ENCODE measurements around the gene FUT7. TPM values are rescaled to one million over a fixed set of nuclear protein-coding genes. Genes with fewer than 3 reads are reported as not detected.

The FUT7 gene
- total RNA-seq, 1 experiment from 2014 or later: not detected

Other genes with a start within 250 kb of the FUT7 start
- gene TMEM141, start 240.7 kb downstream of the FUT7 start, total RNA-seq (2021): 32.7 and 39.5 TPM in 2 replicates
- gene CCDC183, start 235.8 kb downstream of the FUT7 start, total RNA-seq (2021): 0.46 TPM in 1 of 2 replicates, not detected in the other
- 208 and 210 TPM in 2 replicates for gene RABL6, start 224.1 kb downstream of the FUT7 start, total RNA-seq (2021)
- gene AJM1, start 189.6 kb downstream of the FUT7 start, total RNA-seq (2021): 1.8 and 2.0 TPM in 2 replicates
- 94.7 and 109 TPM in 2 replicates for gene PHPT1, start 182.7 kb downstream of the FUT7 start, total RNA-seq (2021)
- gene MAMDC4, start 179.7 kb downstream of the FUT7 start, total RNA-seq (2021): 7.9 and 10.1 TPM in 2 replicates
- 321 and 330 TPM in 2 replicates for gene EDF1, start 165.8 kb downstream of the FUT7 start, total RNA-seq (2021)
- gene TRAF2, start 145.6 kb downstream of the FUT7 start, total RNA-seq (2021): 29.2 and 33.2 TPM in 2 replicates
- gene FBXW5, start 87.3 kb downstream of the FUT7 start, total RNA-seq (2021): 76.7 and 81.8 TPM in 2 replicates
- 0.74 and 0.75 TPM in 2 replicates for gene C8G, start 86.8 kb downstream of the FUT7 start, total RNA-seq (2021)
- gene LCN12, start 79.8 kb downstream of the FUT7 start, total RNA-seq (2021): 1.1 TPM in 1 of 2 replicates, not detected in the other
- not detected in 2 replicates for gene PTGDS, start 54.6 kb downstream of the FUT7 start, total RNA-seq (2021)
- gene LCNL1, start 49.1 kb downstream of the FUT7 start, total RNA-seq (2021): not detected in 2 replicates
- gene PAXX, start 39.7 kb downstream of the FUT7 start, total RNA-seq (2021): 91.5 and 99.5 TPM in 2 replicates
- gene CLIC3, start 35.5 kb downstream of the FUT7 start, total RNA-seq (2021): not detected in 2 replicates
- gene ABCA2, start 3.9 kb downstream of the FUT7 start, total RNA-seq (2021): 27.8 and 38.9 TPM in 2 replicates
- 73.9 and 81.4 TPM in 2 replicates for gene NPDC1, start 14.1 kb upstream of the FUT7 start, total RNA-seq (2021)
- gene ENTPD2, start 22.0 kb upstream of the FUT7 start, total RNA-seq (2021): not detected in 2 replicates
- gene SAPCD2, start 38.5 kb upstream of the FUT7 start, total RNA-seq (2021): 30.6 and 33.7 TPM in 2 replicates
- gene UAP1L1, start 45.4 kb upstream of the FUT7 start, total RNA-seq (2021): 11.2 and 13.0 TPM in 2 replicates
- gene MAN1B1, start 54.9 kb upstream of the FUT7 start, total RNA-seq (2021): 48.6 and 54.9 TPM in 2 replicates
- 120 and 122 TPM in 2 replicates for gene DPP7, start 82.6 kb upstream of the FUT7 start, total RNA-seq (2021)
- 0.17 and 0.52 TPM in 2 replicates for gene GRIN1, start 107.1 kb upstream of the FUT7 start, total RNA-seq (2021)
- not detected in 2 replicates for gene LRRC26, start 138.0 kb upstream of the FUT7 start, total RNA-seq (2021)
- gene TMEM210, start 140.0 kb upstream of the FUT7 start, total RNA-seq (2021): not detected in 2 replicates
- 49.6 and 54.1 TPM in 2 replicates for gene ANAPC2, start 156.5 kb upstream of the FUT7 start, total RNA-seq (2021)
- gene SSNA1, start 156.6 kb upstream of the FUT7 start, total RNA-seq (2021): 86.8 and 87.3 TPM in 2 replicates
- 23.0 and 25.7 TPM in 2 replicates for gene TPRN, start 168.7 kb upstream of the FUT7 start, total RNA-seq (2021)
- gene TMEM203, start 173.6 kb upstream of the FUT7 start, total RNA-seq (2021): 37.5 and 41.8 TPM in 2 replicates
- 40.2 and 41.5 TPM in 2 replicates for gene NDOR1, start 173.6 kb upstream of the FUT7 start, total RNA-seq (2021)
- 13.7 and 20.2 TPM in 2 replicates for gene RNF208, start 190.2 kb upstream of the FUT7 start, total RNA-seq (2021)
- gene CYSRT1, start 193.1 kb upstream of the FUT7 start, total RNA-seq (2021): 0.37 TPM in 1 of 2 replicates, not detected in the other
- gene RNF224, start 195.4 kb upstream of the FUT7 start, total RNA-seq (2021): 0.17 TPM in 1 of 2 replicates, not detected in the other
- gene SLC34A3, start 198.8 kb upstream of the FUT7 start, total RNA-seq (2021): not detected in 2 replicates
- 645 and 714 TPM in 2 replicates for gene TUBB4B, start 209.2 kb upstream of the FUT7 start, total RNA-seq (2021)
- gene STPG3, start 219.2 kb upstream of the FUT7 start, total RNA-seq (2021): 0.35 TPM in 1 of 2 replicates, not detected in the other
- gene NELFB, start 223.2 kb upstream of the FUT7 start, total RNA-seq (2021): 72.6 and 78.1 TPM in 2 replicates
- gene TOR4A, start 245.6 kb upstream of the FUT7 start, total RNA-seq (2021): 0.82 and 1.4 TPM in 2 replicates